ENCODE data around the gene FOXO6. TPM values are rescaled to one million over a fixed set of nuclear protein-coding genes. Genes with fewer than 3 reads are reported as not detected.

Gene FOXO6
- total and polyA plus RNA-seq, 2 donors: 1.1 to 1.6 TPM

GRCh38 chr1:41319106-41319755 is 42.0 kb upstream of the FOXO6 start:
- WGBS: 97% methylated on average over 2 of the region's 2 CpGs
- H3K27ac ChIP-seq (ENCODE audit: low read depth in 1 of 2, low read length in 1 of 2): no peak overlapping the region
- no peak for DNase-seq (ENCODE audit: low read depth in 6 of 9, low spot score in 9 of 9)

GRCh38 chr1:41319807-41320711 is 41.2 kb upstream of the FOXO6 start:
- Histone ChIP-seq H3K27me3 (ENCODE audit: control insufficient read depth in 2 of 2, insufficient read depth in 1 of 2, low read length in 1 of 2) (no peaks in the 10 kb centered on the region), H3K36me3 (ENCODE audit: control insufficient read depth in 2 of 2, insufficient read depth in 2 of 2, low read length in 1 of 2) (no peaks in the 10 kb centered on the region), H3K27ac (ENCODE audit: low read depth in 1 of 2, low read length in 1 of 2) (no peak overlapping the region), H3K9me3 (ENCODE audit: control insufficient read depth in 2 of 2, insufficient read depth in 1 of 2, low read length in 1 of 2) (no peaks in the 10 kb centered on the region), H3K4me3 (ENCODE audit: low read length in 2 of 2) (no peak overlapping the region), H3K4me1 (ENCODE audit: control insufficient read depth in 2 of 2, insufficient read depth in 2 of 2, low read length in 2 of 2) (peaks cover 0 to 24% of the 10 kb centered on the region in 2 donors)
- no peak for DNase-seq (ENCODE audit: low read depth in 6 of 9, low spot score in 9 of 9)
- WGBS: 66% methylated on average over 12 of the region's 12 CpGs

More at GRCh38 chr1:41319106-41319755, 42.0 kb upstream of the FOXO6 start:
- Histone ChIP-seq H3K27me3 (ENCODE audit: control insufficient read depth in 2 of 2, insufficient read depth in 1 of 2, low read length in 1 of 2) (no peaks in the 10 kb centered on the region), H3K36me3 (ENCODE audit: control insufficient read depth in 2 of 2, insufficient read depth in 2 of 2, low read length in 1 of 2) (no peaks in the 10 kb centered on the region), H3K4me3 (ENCODE audit: low read length in 2 of 2) (no peak overlapping the region), H3K9me3 (ENCODE audit: control insufficient read depth in 2 of 2, insufficient read depth in 1 of 2, low read length in 1 of 2) (no peaks in the 10 kb centered on the region), H3K4me1 (ENCODE audit: control insufficient read depth in 2 of 2, insufficient read depth in 2 of 2, low read length in 2 of 2) (peaks cover 0 to 24% of the 10 kb centered on the region in 2 donors)

DNA sequence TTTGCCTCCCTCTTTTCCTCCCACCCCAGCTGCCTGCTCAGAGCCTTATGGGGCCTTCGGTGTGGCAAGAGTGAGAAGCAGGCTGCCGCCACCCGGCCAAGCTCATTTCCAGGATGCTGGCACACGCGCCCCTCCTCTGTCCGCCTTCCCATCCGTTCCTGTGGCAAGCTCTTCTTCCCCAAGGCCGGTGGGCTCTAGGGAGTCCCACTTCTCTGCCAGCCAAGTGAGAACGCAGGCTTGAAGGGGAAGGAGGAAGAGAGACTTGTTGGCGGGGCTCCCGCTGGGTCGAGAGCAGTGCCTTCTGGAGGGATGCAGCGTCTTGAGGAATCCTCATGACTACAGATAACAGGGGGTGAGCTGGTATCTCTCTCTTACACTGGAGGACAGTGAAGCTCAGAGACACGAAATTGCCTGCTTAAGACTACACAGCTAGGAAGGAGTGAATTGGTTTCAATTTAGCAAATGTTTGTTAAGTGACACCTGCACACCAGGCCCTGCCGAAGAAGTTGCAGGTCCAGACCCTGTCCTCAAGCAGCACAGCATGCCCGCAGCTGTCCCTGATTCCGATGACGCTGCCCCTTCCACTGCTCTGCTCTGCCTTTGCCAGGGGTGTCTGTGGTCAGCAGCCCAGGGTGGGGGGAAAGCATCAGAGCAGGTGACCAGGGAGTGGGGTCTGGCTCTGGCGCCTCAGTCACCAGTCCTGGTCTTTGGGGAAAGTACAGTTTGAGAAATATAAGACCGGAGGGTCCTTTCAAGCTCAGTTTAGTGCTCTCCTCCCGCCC is 40.1 kb upstream of the FOXO6 start:
- Histone ChIP-seq H3K36me3 (ENCODE audit: control insufficient read depth in 2 of 2, insufficient read depth in 2 of 2, low read length in 1 of 2) (no peaks in the 10 kb centered on the region), H3K27me3 (ENCODE audit: control insufficient read depth in 2 of 2, insufficient read depth in 1 of 2, low read length in 1 of 2) (no peaks in the 10 kb centered on the region), H3K27ac (ENCODE audit: low read depth in 1 of 2, low read length in 1 of 2) (peak overlapping the region in 1 of 2 donors; percentile 12), H3K4me1 (ENCODE audit: control insufficient read depth in 2 of 2, insufficient read depth in 2 of 2, low read length in 2 of 2) (peaks cover 0 to 24% of the 10 kb centered on the region in 2 donors), H3K9me3 (ENCODE audit: control insufficient read depth in 2 of 2, insufficient read depth in 1 of 2, low read length in 1 of 2) (no peaks in the 10 kb centered on the region), H3K4me3 (ENCODE audit: low read length in 2 of 2) (no peak overlapping the region)
- no peak for DNase-seq (ENCODE audit: low read depth in 6 of 9, low spot score in 9 of 9)
- 93% methylated on average over 21 of the region's 21 CpGs for WGBS

DNA sequence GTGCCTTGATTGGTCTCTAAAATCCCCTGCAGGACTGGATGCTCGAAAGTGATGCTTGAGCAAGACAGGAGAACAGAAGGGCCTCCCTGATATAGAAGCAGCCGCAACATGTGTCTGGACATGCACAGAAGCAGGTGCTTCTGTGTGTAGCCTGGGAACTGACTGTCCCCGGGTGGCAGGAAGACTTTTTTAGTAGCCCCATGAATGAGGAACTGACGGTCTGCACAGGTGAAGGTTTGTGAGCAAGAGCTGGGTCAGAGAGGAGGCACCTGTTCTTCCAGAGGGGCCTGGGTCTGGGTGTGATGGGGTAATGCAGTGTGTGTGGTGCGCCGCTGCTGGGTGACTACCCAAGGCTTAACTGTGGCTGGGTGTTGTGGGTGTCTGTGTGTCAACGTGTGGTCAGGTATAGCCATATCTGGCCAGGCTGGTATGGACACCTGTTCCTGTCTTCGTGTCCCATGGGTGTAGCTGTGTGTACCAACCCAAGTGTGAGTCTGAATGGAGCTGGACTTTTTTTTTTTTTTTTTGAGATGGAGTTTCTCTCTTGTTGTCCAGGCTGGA is 39.1 kb upstream of the FOXO6 start:
- no peak for DNase-seq (ENCODE audit: low read depth in 6 of 9, low spot score in 9 of 9)
- Histone ChIP-seq H3K4me1 (ENCODE audit: control insufficient read depth in 2 of 2, insufficient read depth in 2 of 2, low read length in 2 of 2) (peaks cover 0 to 24% of the 10 kb centered on the region in 2 donors), H3K36me3 (ENCODE audit: control insufficient read depth in 2 of 2, insufficient read depth in 2 of 2, low read length in 1 of 2) (no peaks in the 10 kb centered on the region), H3K9me3 (ENCODE audit: control insufficient read depth in 2 of 2, insufficient read depth in 1 of 2, low read length in 1 of 2) (no peaks in the 10 kb centered on the region), H3K4me3 (ENCODE audit: low read length in 2 of 2) (no peak overlapping the region), H3K27ac (ENCODE audit: low read depth in 1 of 2, low read length in 1 of 2) (no peak overlapping the region), H3K27me3 (ENCODE audit: control insufficient read depth in 2 of 2, insufficient read depth in 1 of 2, low read length in 1 of 2) (no peaks in the 10 kb centered on the region)
- 74% methylated on average over 8 of the region's 8 CpGs for WGBS

DNA sequence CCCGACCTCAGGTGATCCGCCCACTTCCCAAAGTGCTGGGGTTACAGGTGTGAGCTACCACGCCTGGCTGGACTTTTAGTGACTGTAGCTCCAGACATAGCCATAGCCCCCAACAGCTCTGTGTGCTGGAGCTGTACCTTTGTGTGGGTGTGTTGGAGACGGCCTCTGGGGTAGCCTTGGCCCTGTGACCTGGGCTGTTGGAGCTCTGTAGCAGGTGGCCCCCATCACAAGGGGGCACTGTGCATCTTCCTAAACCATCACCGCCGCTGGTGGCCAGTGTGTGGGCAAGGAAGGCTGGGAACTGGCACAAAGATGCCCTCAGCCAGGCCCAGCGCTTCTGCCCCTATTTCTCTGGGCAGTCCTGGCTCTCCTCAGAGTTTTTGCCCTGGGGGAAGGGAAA is 38.4 kb upstream of the FOXO6 start:
- DNase-seq (ENCODE audit: low read depth in 6 of 9, low spot score in 9 of 9): peak in 5 of 9 donors; percentile 5 to 48 (median 33)
- H3K9me3 ChIP-seq (ENCODE audit: control insufficient read depth in 2 of 2, insufficient read depth in 1 of 2, low read length in 1 of 2): no peaks in the 10 kb centered on the region
- no peak overlapping the region for H3K27ac ChIP-seq (ENCODE audit: low read depth in 1 of 2, low read length in 1 of 2)
- H3K27me3 ChIP-seq (ENCODE audit: control insufficient read depth in 2 of 2, insufficient read depth in 1 of 2, low read length in 1 of 2): no peaks in the 10 kb centered on the region
- no peak overlapping the region for H3K4me3 ChIP-seq (ENCODE audit: low read length in 2 of 2)
- 80% methylated on average over 7 of the region's 7 CpGs for WGBS
- H3K4me1 ChIP-seq (ENCODE audit: control insufficient read depth in 2 of 2, insufficient read depth in 2 of 2, low read length in 2 of 2): peaks cover 0 to 24% of the 10 kb centered on the region in 2 donors
- no peaks in the 10 kb centered on the region for H3K36me3 ChIP-seq (ENCODE audit: control insufficient read depth in 2 of 2, insufficient read depth in 2 of 2, low read length in 1 of 2)

DNA sequence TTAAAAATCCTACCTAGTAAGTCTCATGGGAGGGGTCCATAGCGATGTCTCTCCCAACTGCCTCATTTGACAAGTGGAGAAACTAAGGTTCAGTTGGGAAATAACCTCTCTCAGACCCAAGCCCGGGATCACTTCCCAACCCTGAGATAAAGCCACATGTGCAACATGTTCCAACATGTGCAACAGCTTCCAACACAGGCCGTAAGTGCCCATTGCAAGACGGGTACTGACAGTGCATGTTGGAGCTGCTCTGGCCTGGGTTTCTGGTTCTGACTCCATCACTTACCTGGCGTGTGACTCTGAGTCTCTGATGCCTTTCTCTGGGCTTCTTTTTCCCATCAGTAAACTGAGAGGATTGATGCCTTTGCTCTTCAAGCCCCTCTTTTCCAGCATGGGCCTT is 38.0 kb upstream of the FOXO6 start:
- Histone ChIP-seq H3K27ac (ENCODE audit: low read depth in 1 of 2, low read length in 1 of 2) (no peak overlapping the region), H3K36me3 (ENCODE audit: control insufficient read depth in 2 of 2, insufficient read depth in 2 of 2, low read length in 1 of 2) (no peaks in the 10 kb centered on the region), H3K9me3 (ENCODE audit: control insufficient read depth in 2 of 2, insufficient read depth in 1 of 2, low read length in 1 of 2) (no peaks in the 10 kb centered on the region), H3K27me3 (ENCODE audit: control insufficient read depth in 2 of 2, insufficient read depth in 1 of 2, low read length in 1 of 2) (no peaks in the 10 kb centered on the region), H3K4me3 (ENCODE audit: low read length in 2 of 2) (no peak overlapping the region), H3K4me1 (ENCODE audit: control insufficient read depth in 2 of 2, insufficient read depth in 2 of 2, low read length in 2 of 2) (peaks cover 0 to 24% of the 10 kb centered on the region in 2 donors)
- DNase-seq (ENCODE audit: low read depth in 6 of 9, low spot score in 9 of 9): no peak
- 93% methylated on average over 5 of the region's 5 CpGs for WGBS

DNA sequence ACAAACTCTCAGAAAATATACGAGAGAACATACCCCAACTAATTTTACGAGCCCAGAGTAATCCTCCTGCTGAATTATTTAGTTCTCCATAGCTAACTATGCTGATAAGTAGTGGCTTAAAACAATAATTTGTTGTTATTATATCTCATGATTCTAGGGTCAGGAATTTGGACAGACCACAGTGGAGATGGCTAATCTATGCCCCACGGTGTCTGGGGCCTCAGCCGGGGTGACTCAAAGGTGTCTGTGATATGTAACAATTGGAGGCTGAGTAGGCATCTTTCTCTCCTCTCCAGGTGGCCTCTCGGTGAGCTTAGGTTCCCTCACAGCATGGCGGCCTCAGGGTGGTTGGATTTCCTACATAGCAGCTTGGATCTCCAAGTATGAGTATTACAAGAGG is 35.4 kb upstream of the FOXO6 start:
- H3K4me3 ChIP-seq (ENCODE audit: low read length in 2 of 2): no peak overlapping the region
- 98% methylated on average over 6 of the region's 6 CpGs for WGBS
- H3K4me1 ChIP-seq (ENCODE audit: control insufficient read depth in 2 of 2, insufficient read depth in 2 of 2, low read length in 2 of 2): peaks cover 0 to 11% of the 10 kb centered on the region in 2 donors
- H3K27ac ChIP-seq (ENCODE audit: low read depth in 1 of 2, low read length in 1 of 2): no peak overlapping the region
- no peak for DNase-seq (ENCODE audit: low read depth in 6 of 9, low spot score in 9 of 9)
- no peaks in the 10 kb centered on the region for H3K9me3 ChIP-seq (ENCODE audit: control insufficient read depth in 2 of 2, insufficient read depth in 1 of 2, low read length in 1 of 2)
- no peaks in the 10 kb centered on the region for H3K36me3 ChIP-seq (ENCODE audit: control insufficient read depth in 2 of 2, insufficient read depth in 2 of 2, low read length in 1 of 2)
- no peaks in the 10 kb centered on the region for H3K27me3 ChIP-seq (ENCODE audit: control insufficient read depth in 2 of 2, insufficient read depth in 1 of 2, low read length in 1 of 2)

GRCh38 chr1:41327383-41327999 is 33.7 kb upstream of the FOXO6 start:
- Histone ChIP-seq H3K27ac (ENCODE audit: low read depth in 1 of 2, low read length in 1 of 2) (no peak overlapping the region), H3K36me3 (ENCODE audit: control insufficient read depth in 2 of 2, insufficient read depth in 2 of 2, low read length in 1 of 2) (no peaks in the 10 kb centered on the region), H3K4me3 (ENCODE audit: low read length in 2 of 2) (no peak overlapping the region), H3K27me3 (ENCODE audit: control insufficient read depth in 2 of 2, insufficient read depth in 1 of 2, low read length in 1 of 2) (no peaks in the 10 kb centered on the region), H3K4me1 (ENCODE audit: control insufficient read depth in 2 of 2, insufficient read depth in 2 of 2, low read length in 2 of 2) (peaks cover 0 to 3% of the 10 kb centered on the region in 2 donors), H3K9me3 (ENCODE audit: control insufficient read depth in 2 of 2, insufficient read depth in 1 of 2, low read length in 1 of 2) (no peaks in the 10 kb centered on the region)
- 75% methylated on average over 6 of the region's 6 CpGs for WGBS
- DNase-seq (ENCODE audit: low read depth in 6 of 9, low spot score in 9 of 9): no peak

Measured in thymus (tissue), 11 donors.